ENCODE data around the gene PNP. TPM values are rescaled to one million over a fixed set of nuclear protein-coding genes. Genes with fewer than 3 reads are reported as not detected.

Gene PNP
- total RNA-seq (2021) (78.3 and 97.0 TPM in 2 replicates), Bru-seq, nascent RNA (percentile 89 among the genes with signal in this experiment), BruChase-seq, experiment 1, labeled RNA remaining after a 2-hour chase (percentile 86 among the genes with signal in this experiment), BruChase-seq, experiment 2, labeled RNA remaining after a 6-hour chase (percentile 90 among the genes with signal in this experiment)
- long read RNA-seq, transcript PNP-201 (6 exons, 1,509 nt): major isoform, 68 of 74 reads
- long read RNA-seq, partial matches to known transcripts: 0 of 74 reads
- long read RNA-seq, other reads (novel, unspliced or antisense): 4 of 74 reads

- TF ChIP-seq EZH2 (IDR thresholded peaks at IDR 0.05; ENCODE audit: borderline replicate concordance, low read depth, low read length, poor library complexity, severe bottlenecking) (no peak), CTCF (conservative IDR thresholded peaks at IDR 0.05; ENCODE audit: low read depth, low read length) (no peak)
- no TSS peak for BruUV-seq (replicated peaks)
- Histone ChIP-seq H3K4me3 (ENCODE audit: low read depth, low read length, poor library complexity, severe bottlenecking) (peak within 1 kb of the TSS; percentile 87), H3K4me1 (ENCODE audit: insufficient read depth, low read length, poor library complexity, severe bottlenecking) (peaks cover 9% of the 10 kb centered on the region), H3K27ac (ENCODE audit: low read depth, low read length, poor library complexity, severe bottlenecking) (peak within 1 kb of the TSS; percentile 85), H3K27me3 (replicated peaks; ENCODE audit: insufficient read depth, low read depth, low read length, poor library complexity) (no peaks in the 10 kb centered on the region), H3K9me3 (ENCODE audit: low read depth, low read length, poor library complexity, severe bottlenecking) (no peaks in the 10 kb centered on the region), H3K36me3 (ENCODE audit: insufficient read depth, low read length, poor library complexity, severe bottlenecking) (peaks cover 28% of the 10 kb centered on the region)
- intact Hi-C loops (cut with micrococcal nuclease; ENCODE audit: unreplicated experiment): no loop called here
- peak; percentile 95 for DNase-seq (ENCODE audit: low spot score)
- CTCF ChIA-PET: no interaction called here
- POLR2A ChIA-PET (ENCODE audit: low non-redundant PET): interaction anchor here (0.6 to 0.8 kb wide), 3 partner anchors 8 to 57 kb away, joined by 3 to 5 read pairs (median 3); partner anchors contain the start of gene PIP4P1
Observed at GRCh38 chr14:20469242-20469889, at the start of gene PNP. Gene PNP (plus strand): TSS chr14:20469406. CDS start chr14:20469525, 119 bp downstream.

DNA sequence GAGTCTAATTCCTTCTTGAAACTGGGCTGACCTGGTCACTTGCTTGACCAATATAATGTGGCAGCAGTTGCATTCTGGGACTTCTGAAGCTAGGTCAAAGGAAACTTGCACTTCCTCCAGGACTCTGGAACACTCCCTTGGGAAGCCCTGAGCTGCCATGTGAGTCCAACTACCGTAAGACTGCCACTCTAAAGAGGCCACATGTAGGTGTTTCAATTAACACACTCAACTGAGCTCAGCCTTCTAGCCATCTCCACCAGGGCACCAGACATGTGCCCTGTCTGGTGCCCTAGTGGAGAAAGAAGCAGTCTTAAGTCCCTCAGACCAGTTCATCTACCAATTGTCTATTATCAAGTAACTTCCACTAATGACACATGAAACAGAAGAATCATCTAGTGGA is 49.8 kb upstream of the PNP start:
- H3K4me3 ChIP-seq (ENCODE audit: low read depth, low read length, poor library complexity, severe bottlenecking): no peak overlapping the region
- H3K9me3 ChIP-seq (ENCODE audit: low read depth, low read length, poor library complexity, severe bottlenecking): no peaks in the 10 kb centered on the region
- TF ChIP-seq EZH2 (IDR thresholded peaks at IDR 0.05; ENCODE audit: borderline replicate concordance, low read depth, low read length, poor library complexity, severe bottlenecking) (no peak), CTCF (conservative IDR thresholded peaks at IDR 0.05; ENCODE audit: low read depth, low read length) (no peak)
- ChIA-PET POLR2A (ENCODE audit: low non-redundant PET) (no interaction called here), CTCF (no interaction called here)
- H3K27me3 ChIP-seq (replicated peaks; ENCODE audit: insufficient read depth, low read depth, low read length, poor library complexity): no peaks in the 10 kb centered on the region
- no peak overlapping the region for H3K27ac ChIP-seq (ENCODE audit: low read depth, low read length, poor library complexity, severe bottlenecking)
- no peaks in the 10 kb centered on the region for H3K4me1 ChIP-seq (ENCODE audit: insufficient read depth, low read length, poor library complexity, severe bottlenecking)
- no peak for DNase-seq (ENCODE audit: low spot score)
- intact Hi-C loops (cut with micrococcal nuclease; ENCODE audit: unreplicated experiment): no loop called here
- BruUV-seq (replicated peaks): no TSS peak
- H3K36me3 ChIP-seq (ENCODE audit: insufficient read depth, low read length, poor library complexity, severe bottlenecking): no peaks in the 10 kb centered on the region

DNA sequence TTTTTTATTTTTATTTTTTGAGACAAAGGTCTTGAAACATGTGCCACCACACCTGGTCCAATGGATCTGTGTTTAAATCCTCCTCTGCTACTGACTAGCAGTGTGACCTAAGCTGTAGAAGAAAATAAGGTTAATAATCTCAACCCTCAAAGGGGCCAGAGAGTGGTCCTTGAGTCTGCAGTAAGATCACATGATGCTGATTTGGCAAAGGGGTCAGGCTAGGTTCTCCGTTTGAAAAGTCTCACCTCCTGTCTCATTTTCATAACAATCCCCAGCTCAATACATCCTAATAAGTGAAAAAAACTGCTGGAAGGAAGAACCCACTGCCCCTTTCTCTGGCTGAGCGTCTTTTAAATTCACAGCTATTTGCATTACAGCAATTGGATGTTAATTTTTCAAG is 47.9 kb upstream of the PNP start:
- Histone ChIP-seq H3K4me3 (ENCODE audit: low read depth, low read length, poor library complexity, severe bottlenecking) (no peak overlapping the region), H3K27ac (ENCODE audit: low read depth, low read length, poor library complexity, severe bottlenecking) (no peak overlapping the region), H3K36me3 (ENCODE audit: insufficient read depth, low read length, poor library complexity, severe bottlenecking) (no peaks in the 10 kb centered on the region), H3K27me3 (replicated peaks; ENCODE audit: insufficient read depth, low read depth, low read length, poor library complexity) (no peaks in the 10 kb centered on the region), H3K9me3 (ENCODE audit: low read depth, low read length, poor library complexity, severe bottlenecking) (no peaks in the 10 kb centered on the region), H3K4me1 (ENCODE audit: insufficient read depth, low read length, poor library complexity, severe bottlenecking) (no peaks in the 10 kb centered on the region)
- no peak for DNase-seq (ENCODE audit: low spot score)
- ChIA-PET POLR2A (ENCODE audit: low non-redundant PET) (interaction anchor here (0.6 kb wide), 1 partner anchor 49 kb away, joined by 3 read pairs; no protein-coding TSS in a partner anchor), CTCF (interaction anchor here (0.7 kb wide), 1 partner anchor 188 kb away, joined by 3 read pairs; no protein-coding TSS in a partner anchor)
- BruUV-seq (replicated peaks): no TSS peak
- TF ChIP-seq CTCF (conservative IDR thresholded peaks at IDR 0.05; ENCODE audit: low read depth, low read length) (no peak), EZH2 (IDR thresholded peaks at IDR 0.05; ENCODE audit: borderline replicate concordance, low read depth, low read length, poor library complexity, severe bottlenecking) (no peak)
- intact Hi-C loops (cut with micrococcal nuclease; ENCODE audit: unreplicated experiment): no loop called here

All from A673 (cell line).